A549 (cell line): ENCODE data around the gene TMEM125.

Experiments
- BHLHE40 ChIP-seq: IDR thresholded peaks from 2 replicates; pipeline ENCODE4 v1.6.1; 2012; ENCODE audit warnings: low read depth, low read length, inconsistent platforms
- CBX2 ChIP-seq: fragments of 200-600 bp; sonication (generic); IDR thresholded peaks from 2 replicates; pipeline ENCODE4 v1.6.1; 2016; ENCODE audit warnings: low read depth, mild to moderate bottlenecking, borderline replicate concordance
- JUNB ChIP-seq: fragments of >200 bp; sonication (Bioruptor Twin); formaldehyde crosslinking; IDR thresholded peaks from 2 replicates; pipeline ENCODE4 v1.6.1; 2016
- MAFK ChIP-seq: fragments of 450-650 bp; IDR thresholded peaks from 2 replicates; pipeline ENCODE4 v1.6.1; 2014; ENCODE audit not compliant: partially characterized antibody
- POLR2A ChIP-seq: IDR thresholded peaks from 2 replicates; pipeline ENCODE4 v1.6.1; 2012; ENCODE audit warnings: mild to moderate bottlenecking, low read length
- TP53 ChIP-seq: fragments of 250-450 bp; sonication (Bioruptor Pico); IDR thresholded peaks from 2 replicates; pipeline ENCODE4 v1.5.0; 2021; ENCODE audit warnings: mild to moderate bottlenecking, moderate library complexity
- TF ChIP-seq, protein P1 (sequence below): fragments of >200 bp; sonication (Bioruptor Twin); formaldehyde crosslinking; IDR thresholded peaks from 3 replicates; pipeline ENCODE4 v1.5.1; 2016
- TF ChIP-seq, protein P2 (sequence below): fragments of 200-600 bp; sonication (generic); IDR thresholded peaks from 2 replicates; pipeline ENCODE4 v1.6.1; 2016; ENCODE audit warnings: antibody characterized with exemption, mild to moderate bottlenecking, moderate library complexity

DNA sequence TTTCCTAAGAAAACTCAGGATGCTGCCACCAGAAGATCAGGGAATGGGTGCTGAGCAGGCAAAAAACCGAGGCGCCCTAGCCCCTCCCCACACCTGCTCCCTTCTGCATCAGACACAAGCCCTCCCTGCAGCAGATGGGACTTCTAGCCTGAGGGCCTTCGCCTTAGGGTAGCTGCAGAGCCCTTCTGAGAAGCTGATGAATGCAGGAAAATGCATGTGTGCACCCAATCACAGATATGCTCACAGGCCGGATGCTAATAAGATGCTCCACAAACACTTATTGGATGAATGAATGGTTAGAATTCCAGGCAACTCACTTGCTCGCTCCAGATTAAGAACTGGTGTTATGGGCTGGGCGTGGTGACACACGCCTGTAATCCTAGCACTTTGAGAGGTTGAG lies 22.4 kb downstream of the TMEM125 start:
- TF ChIP-seq CBX2 (no peak), MAFK (no peak), POLR2A (no peak), TP53 (CRISPR knock-in tag) (no peak), JUNB (no peak), BHLHE40 (no peak)
- TF ChIP-seq, protein P1, sequence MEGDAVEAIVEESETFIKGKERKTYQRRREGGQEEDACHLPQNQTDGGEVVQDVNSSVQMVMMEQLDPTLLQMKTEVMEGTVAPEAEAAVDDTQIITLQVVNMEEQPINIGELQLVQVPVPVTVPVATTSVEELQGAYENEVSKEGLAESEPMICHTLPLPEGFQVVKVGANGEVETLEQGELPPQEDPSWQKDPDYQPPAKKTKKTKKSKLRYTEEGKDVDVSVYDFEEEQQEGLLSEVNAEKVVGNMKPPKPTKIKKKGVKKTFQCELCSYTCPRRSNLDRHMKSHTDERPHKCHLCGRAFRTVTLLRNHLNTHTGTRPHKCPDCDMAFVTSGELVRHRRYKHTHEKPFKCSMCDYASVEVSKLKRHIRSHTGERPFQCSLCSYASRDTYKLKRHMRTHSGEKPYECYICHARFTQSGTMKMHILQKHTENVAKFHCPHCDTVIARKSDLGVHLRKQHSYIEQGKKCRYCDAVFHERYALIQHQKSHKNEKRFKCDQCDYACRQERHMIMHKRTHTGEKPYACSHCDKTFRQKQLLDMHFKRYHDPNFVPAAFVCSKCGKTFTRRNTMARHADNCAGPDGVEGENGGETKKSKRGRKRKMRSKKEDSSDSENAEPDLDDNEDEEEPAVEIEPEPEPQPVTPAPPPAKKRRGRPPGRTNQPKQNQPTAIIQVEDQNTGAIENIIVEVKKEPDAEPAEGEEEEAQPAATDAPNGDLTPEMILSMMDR = no peak
- TF ChIP-seq, protein P2, sequence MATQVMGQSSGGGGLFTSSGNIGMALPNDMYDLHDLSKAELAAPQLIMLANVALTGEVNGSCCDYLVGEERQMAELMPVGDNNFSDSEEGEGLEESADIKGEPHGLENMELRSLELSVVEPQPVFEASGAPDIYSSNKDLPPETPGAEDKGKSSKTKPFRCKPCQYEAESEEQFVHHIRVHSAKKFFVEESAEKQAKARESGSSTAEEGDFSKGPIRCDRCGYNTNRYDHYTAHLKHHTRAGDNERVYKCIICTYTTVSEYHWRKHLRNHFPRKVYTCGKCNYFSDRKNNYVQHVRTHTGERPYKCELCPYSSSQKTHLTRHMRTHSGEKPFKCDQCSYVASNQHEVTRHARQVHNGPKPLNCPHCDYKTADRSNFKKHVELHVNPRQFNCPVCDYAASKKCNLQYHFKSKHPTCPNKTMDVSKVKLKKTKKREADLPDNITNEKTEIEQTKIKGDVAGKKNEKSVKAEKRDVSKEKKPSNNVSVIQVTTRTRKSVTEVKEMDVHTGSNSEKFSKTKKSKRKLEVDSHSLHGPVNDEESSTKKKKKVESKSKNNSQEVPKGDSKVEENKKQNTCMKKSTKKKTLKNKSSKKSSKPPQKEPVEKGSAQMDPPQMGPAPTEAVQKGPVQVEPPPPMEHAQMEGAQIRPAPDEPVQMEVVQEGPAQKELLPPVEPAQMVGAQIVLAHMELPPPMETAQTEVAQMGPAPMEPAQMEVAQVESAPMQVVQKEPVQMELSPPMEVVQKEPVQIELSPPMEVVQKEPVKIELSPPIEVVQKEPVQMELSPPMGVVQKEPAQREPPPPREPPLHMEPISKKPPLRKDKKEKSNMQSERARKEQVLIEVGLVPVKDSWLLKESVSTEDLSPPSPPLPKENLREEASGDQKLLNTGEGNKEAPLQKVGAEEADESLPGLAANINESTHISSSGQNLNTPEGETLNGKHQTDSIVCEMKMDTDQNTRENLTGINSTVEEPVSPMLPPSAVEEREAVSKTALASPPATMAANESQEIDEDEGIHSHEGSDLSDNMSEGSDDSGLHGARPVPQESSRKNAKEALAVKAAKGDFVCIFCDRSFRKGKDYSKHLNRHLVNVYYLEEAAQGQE = no peak
